HepG2 (cell line): ENCODE data around the gene LAMA1. TPM values are rescaled to one million over a fixed set of nuclear protein-coding genes. Genes with fewer than 3 reads are reported as not detected.
A peak's percentile ranks its signal among the peaks of the same experiment; 100 is the strongest.

Experiments used
- AHDC1 ChIP-seq: sonication (generic); formaldehyde crosslinking; IDR thresholded peaks from 2 replicates; pipeline ENCODE4 v1.5.1; 2020; ENCODE audit warnings: mild to moderate bottlenecking, missing genetic modification reagents, borderline replicate concordance
- ARID5B ChIP-seq: IDR thresholded peaks from 2 replicates; pipeline ENCODE4 v1.4.0; 2020; ENCODE audit warnings: mild to moderate bottlenecking, missing genetic modification reagents
- BCL3 ChIP-seq: sonication (generic); formaldehyde crosslinking; IDR thresholded peaks from 2 replicates; pipeline ENCODE4 v1.5.1; 2020; ENCODE audit warnings: mild to moderate bottlenecking, missing genetic modification reagents, moderate library complexity
- CAMTA2 ChIP-seq: sonication (generic); formaldehyde crosslinking; IDR thresholded peaks from 2 replicates; pipeline ENCODE4 v1.4.0; 2020; ENCODE audit warnings: mild to moderate bottlenecking, missing genetic modification reagents, borderline replicate concordance
- ESRRA ChIP-seq: sonication (generic); formaldehyde crosslinking; IDR thresholded peaks from 2 replicates; pipeline ENCODE4 v1.5.1; 2020; ENCODE audit warnings: mild to moderate bottlenecking, low read depth, missing genetic modification reagents
- HDAC1 ChIP-seq: sonication (generic); formaldehyde crosslinking; IDR thresholded peaks from 2 replicates; pipeline ENCODE4 v1.5.1; 2020; ENCODE audit warnings: mild to moderate bottlenecking, missing genetic modification reagents
- HNF4A ChIP-seq: sonication (generic); formaldehyde crosslinking; IDR thresholded peaks from 2 replicates; pipeline ENCODE4 v1.4.0; 2020; ENCODE audit warnings: missing genetic modification reagents
- PBX2 ChIP-seq: IDR thresholded peaks from 2 replicates; pipeline ENCODE4 v1.6.1; 2016; ENCODE audit warnings: control low read depth
- SALL1 ChIP-seq: sonication (generic); formaldehyde crosslinking; IDR thresholded peaks from 2 replicates; pipeline ENCODE4 v1.8.0; 2022; ENCODE audit warnings: mild to moderate bottlenecking, missing genetic modification reagents
- SRSF4 ChIP-seq: fragments of 200-400 bp; formaldehyde crosslinking; IDR thresholded peaks from one replicate; pipeline ENCODE4 v1.6.1; 2018; ENCODE audit warnings: mild to moderate bottlenecking, low read depth, low read length, moderate library complexity; ENCODE audit not compliant: poor library complexity, severe bottlenecking
- TAF15 ChIP-seq: fragments of 200-400 bp; formaldehyde crosslinking; IDR thresholded peaks from one replicate; pipeline ENCODE4 v1.6.1; 2018; ENCODE audit warnings: mild to moderate bottlenecking, low read depth, low read length; ENCODE audit not compliant: poor library complexity, severe bottlenecking
- ZMYM4 ChIP-seq: sonication (generic); formaldehyde crosslinking; IDR thresholded peaks from 2 replicates; pipeline ENCODE4 v1.8.1; 2023; ENCODE audit warnings: mild to moderate bottlenecking, missing genetic modification reagents
- ZNF281 ChIP-seq: sonication (generic); formaldehyde crosslinking; IDR thresholded peaks from 2 replicates; pipeline ENCODE4 v1.4.0; 2020; ENCODE audit warnings: missing genetic modification reagents, borderline replicate concordance
- ZNF644 ChIP-seq: IDR thresholded peaks from 2 replicates; pipeline ENCODE4 v1.6.1; 2016; ENCODE audit warnings: low read depth
- polyA plus RNA-seq, 8 experiments: library from polyadenylated mRNA; depleted of rRNA in 3 of 8; stranded (reverse) in 7 of 8; unstranded in 1 of 8; fragments of >200 nt; fragmentation: Illumina TruSeq in 4 of 8; extraction: Trizol in 4 of 8; gene quantifications; 2 replicates each; pipeline versions ENCODE4 v1.2.1 to v1.2.3, GENCODE V29; 2011 to 2016; ENCODE audit warnings: low read depth in 4 of 8, missing spikeins in 1 of 8, mixed read lengths in 1 of 8; ENCODE audit not compliant: insufficient read depth in 1 of 8
- total RNA-seq, 5 experiments: library from RNA; depleted of rRNA; stranded (reverse); fragments of >200 nt; fragmentation: Illumina TruSeq; extraction: Trizol; gene quantifications; 2 replicates each; pipeline ENCODE4 v1.2.3, GENCODE V29; 2016; ENCODE audit warnings: low read depth in 1 of 5

Gene LAMA1
- total and polyA plus RNA-seq, 2 of the 13 experiments (the other 11 are each of a cell fraction or from before 2014, with no cell fraction given): 0.05 to 0.44 TPM

- TF ChIP-seq AHDC1 (peak; percentile 52; the same call in 1 of the 2 replicates), PBX2 (no peak), HDAC1 (CRISPR knock-in tag) (0 out of 2 replicates have a peak, but pooled peaks have one; percentile 25), ZMYM4 (peak; percentile 53; the same call in 1 of the 2 replicates), ESRRA (peak; percentile 53; the same call in 1 of the 2 replicates), TAF15 (no peak), BCL3 (no peak), SRSF4 (no peak), SALL1 (CRISPR knock-in tag) (peak; percentile 35; the same call in 1 of the 2 replicates), ARID5B (CRISPR knock-in tag) (0 out of 2 replicates have a peak, but pooled peaks have one; percentile 24), CAMTA2 (CRISPR knock-in tag) (no peak), HNF4A (CRISPR knock-in tag) (peak; percentile 64; the same call in 1 of the 2 replicates), ZNF644 (peak; percentile 33; the same call in 1 of the 2 replicates), ZNF281 (CRISPR knock-in tag) (0 out of 2 replicates have a peak, but pooled peaks have one; percentile 26)
Observed at GRCh38 chr18:6940451-6940850, 177.1 kb downstream of the LAMA1 start (continued).
